Heart right ventricle (tissue), 16 donors: ENCODE data around the gene UBN1. TPM values are rescaled to one million over a fixed set of nuclear protein-coding genes. Genes with fewer than 3 reads are reported as not detected.

Experiments used
- ATAC-seq, 8 donors: fragments of 200-7000 bp; cut with Tn5 transposase; one replicate each; pipeline ENCODE4 v1.9.1; 2020; ENCODE audit warnings: mild to moderate bottlenecking in 8 of 8, moderate library complexity in 8 of 8, moderate number of reproducible peaks in 1 of 8
- DNase-seq, 2 donors: peaks; one replicate each; pipeline ENCODE4 v3.0.0-alpha.2; 2020
- H3K27ac ChIP-seq, 10 donors: fragments of 200-600 bp; sonication (generic) in 2 of 10; one replicate each; pipeline versions ENCODE4 v1.5.0 to v1.8.0; 2020 to 2022; ENCODE audit warnings: mild to moderate bottlenecking in 3 of 10
- H3K27me3 ChIP-seq, 7 donors: fragments of 200-600 bp; one replicate each; pipeline ENCODE4 v1.8.0; 2021 to 2022; ENCODE audit warnings: mild to moderate bottlenecking in 2 of 7
- H3K36me3 ChIP-seq, 9 donors: fragments of 200-600 bp; sonication (generic) in 1 of 9; one replicate each; pipeline versions ENCODE4 v1.5.0 to v1.8.0; 2020 to 2022; ENCODE audit warnings: mild to moderate bottlenecking in 2 of 9
- H3K4me1 ChIP-seq, 9 donors: fragments of 200-600 bp; sonication (generic) in 1 of 9; one replicate each; pipeline versions ENCODE4 v1.5.0 to v1.8.0; 2020 to 2022; ENCODE audit warnings: mild to moderate bottlenecking in 4 of 9
- H3K4me3 ChIP-seq, 10 donors: fragments of 200-600 bp; sonication (generic) in 2 of 10; one replicate each; pipeline versions ENCODE4 v1.5.0 to v1.8.0; 2020 to 2022; ENCODE audit warnings: mild to moderate bottlenecking in 7 of 10, moderate library complexity in 2 of 10
- H3K9me3 ChIP-seq, 11 donors: fragments of 200-600 bp in 10 of 11; sonication (generic) in 2 of 11; one replicate each; pipeline versions ENCODE4 v1.5.0 to v1.8.0; 2013 to 2022; ENCODE audit warnings: mild to moderate bottlenecking in 2 of 11, control low read depth in 1 of 11, moderate library complexity in 1 of 11
- WGBS, 2 donors: extraction: QIAGEN DNeasy Blood & Tissue Kit; methylation state at CpG; one replicate each; pipeline ENCODE4 v1.1.7; 2013; ENCODE audit warnings: inconsistent platforms in 1 of 2; 5-methylcytosine and 5-hydroxymethylcytosine counted together
- intact Hi-C, 10 donors: fragments of 100-400 bp; cut with DNase I; formaldehyde crosslinking; loops; one replicate each; pipeline versions ENCODE4 v1.11.1 to v1.14.2; 2022
- polyA plus RNA-seq, 2 donors: library from polyadenylated mRNA; stranded (reverse); fragments of 200-250 nt; gene quantifications; one replicate each; pipeline ENCODE4 v1.2.3, GENCODE V29; 2013
- total RNA-seq, 10 donors: library from RNA; stranded (reverse); fragmentation: NEBNext Ultra II Directional in 3 of 10; extraction: Animal tissue kit (Norgen Biotek cat#: 25700) in 3 of 10; gene quantifications; one replicate each; pipeline versions ENCODE4 v1.2.1 to v1.2.4, GENCODE V29; 2021 to 2023
- TF ChIP-seq, protein P1 (sequence below), 9 donors: fragments of 200-600 bp; sonication (generic) in 2 of 9; IDR thresholded peaks; one replicate each; pipeline versions ENCODE4 v1.5.0 to v1.8.0; 2021 to 2022; ENCODE audit warnings: antibody characterized with exemption in 9 of 9, mild to moderate bottlenecking in 5 of 9, moderate library complexity in 1 of 9
- donor health status: Arrhythmogenic right ventricular cardiomyopathy.
- donor health status: ischemic (EF 13 %, LVEDD 7.1; RV severe dilation, severe dysfunction).
- donor health status: healthy with polysubstance abuse.
- donor health status: DM: no; HTN: yes; CAD: no.
- donor health status: DM: no; HTN: no; CAD: no.
- donor health status: ischemic (EF 25% LVEDD 6.9; RV normal size, moderate dysfunction).
- donor health status: ischemic (EF 25% LVEDD 5.7; RV mildly dilated, moderate dysfunction).
- donor health status: healthy.
- donor health status: DM: yes; HTN: yes; CAD: no.
- donor health status: Ischemic cardiomyopathy.
- donor health status: ischemic (EF 35%, LVEDD 5.7; RV mildly dilated, moderate dysfunction).
- donor health status: nonischemic (EF 11% LVEDD 7.7; RV severe dilation, severe dysfunction).
- donor health status: DM: yes; HTN: yes; CAD: no.
- donor health status: PGD.
- donor health status: ischemic (EF 29% LVEDD 5.4; RV normal size, mild dysfunction).
- donor health status: nonischemic (EF 23%, LVEDD 6.1; RV moderate dilation, normal function).

UBN1 gene
- total and polyA plus RNA-seq, 12 donors: 11.3 to 56.9 (median 30.2) TPM

DNA sequence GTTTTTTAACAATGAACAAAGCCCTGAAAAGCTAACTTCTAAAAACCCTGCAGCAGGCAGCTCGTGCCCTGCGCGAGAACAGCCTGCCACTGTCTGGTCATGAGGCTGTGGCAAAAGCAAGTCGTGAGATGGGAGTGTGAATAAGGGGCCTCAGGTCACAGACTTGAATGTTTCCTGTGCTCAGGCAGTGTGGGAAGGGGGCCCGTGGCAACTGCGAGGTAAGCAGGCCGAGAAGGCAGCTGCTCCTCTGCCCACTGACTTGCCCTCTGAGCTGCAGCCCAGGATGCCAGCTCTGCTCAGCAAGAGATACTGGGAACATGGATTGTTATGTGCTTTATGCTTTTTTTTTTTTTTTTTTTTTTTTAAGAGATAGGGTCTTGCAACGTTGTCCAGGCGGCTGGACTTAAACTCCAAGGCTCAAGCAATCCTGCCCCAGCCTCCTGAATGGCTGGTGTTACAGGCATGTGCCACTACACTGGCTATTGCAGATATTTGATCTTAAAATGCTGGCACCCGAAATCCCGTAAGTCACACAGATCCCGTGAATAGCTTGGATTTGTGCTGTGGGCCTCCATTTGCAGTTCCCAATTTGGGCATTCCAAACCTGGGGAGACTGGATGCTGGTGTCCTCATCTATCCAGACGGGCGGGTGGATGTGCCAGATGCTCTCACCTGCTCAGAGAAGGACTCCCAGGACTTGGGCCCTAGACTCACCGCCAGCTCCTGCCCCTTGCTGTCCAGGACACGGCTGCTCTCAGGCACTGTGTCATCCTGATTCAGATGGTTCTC is 44.0 kb downstream of the UBN1 start:
- intact Hi-C loops: loop anchor here in 1 of 10 donors (5.0 kb wide), 1 partner anchor 46 kb away; the partner anchor contains the start of gene PPL
- Histone ChIP-seq H3K4me3 (no peak overlapping the region), H3K36me3 (peaks cover 0 to 38% (median 16%) of the 10 kb centered on the region in 9 donors), H3K27me3 (no peaks in the 10 kb centered on the region), H3K4me1 (peaks cover 8 to 20% (median 14%) of the 10 kb centered on the region in 9 donors), H3K27ac (no peak overlapping the region), H3K9me3 (no peaks in the 10 kb centered on the region)
- TF ChIP-seq, protein P1, sequence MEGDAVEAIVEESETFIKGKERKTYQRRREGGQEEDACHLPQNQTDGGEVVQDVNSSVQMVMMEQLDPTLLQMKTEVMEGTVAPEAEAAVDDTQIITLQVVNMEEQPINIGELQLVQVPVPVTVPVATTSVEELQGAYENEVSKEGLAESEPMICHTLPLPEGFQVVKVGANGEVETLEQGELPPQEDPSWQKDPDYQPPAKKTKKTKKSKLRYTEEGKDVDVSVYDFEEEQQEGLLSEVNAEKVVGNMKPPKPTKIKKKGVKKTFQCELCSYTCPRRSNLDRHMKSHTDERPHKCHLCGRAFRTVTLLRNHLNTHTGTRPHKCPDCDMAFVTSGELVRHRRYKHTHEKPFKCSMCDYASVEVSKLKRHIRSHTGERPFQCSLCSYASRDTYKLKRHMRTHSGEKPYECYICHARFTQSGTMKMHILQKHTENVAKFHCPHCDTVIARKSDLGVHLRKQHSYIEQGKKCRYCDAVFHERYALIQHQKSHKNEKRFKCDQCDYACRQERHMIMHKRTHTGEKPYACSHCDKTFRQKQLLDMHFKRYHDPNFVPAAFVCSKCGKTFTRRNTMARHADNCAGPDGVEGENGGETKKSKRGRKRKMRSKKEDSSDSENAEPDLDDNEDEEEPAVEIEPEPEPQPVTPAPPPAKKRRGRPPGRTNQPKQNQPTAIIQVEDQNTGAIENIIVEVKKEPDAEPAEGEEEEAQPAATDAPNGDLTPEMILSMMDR (IDR thresholded peaks at IDR 0.05): no peak
- DNase-seq (no peak), ATAC-seq (no peak)
- WGBS, 2 donors: 92 to 94% methylated on average over 16 of the region's 16 CpGs

DNA sequence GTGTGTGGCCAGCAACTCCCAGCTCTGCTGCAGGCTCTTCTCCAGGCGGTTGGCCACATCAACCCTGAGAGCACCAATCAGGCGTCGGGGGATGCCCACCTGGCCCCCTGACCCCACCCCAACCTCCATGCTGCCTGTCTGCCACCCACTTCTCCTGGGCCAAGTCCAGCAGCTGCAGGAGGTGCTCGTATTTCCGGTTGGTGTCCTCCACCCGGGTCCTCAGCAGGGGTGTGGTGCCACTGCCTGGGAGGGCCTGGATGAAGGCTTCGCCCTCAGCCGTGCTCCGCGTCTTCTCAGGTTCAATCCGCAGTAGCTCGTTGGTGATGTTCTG is 44.6 kb downstream of the UBN1 start:
- H3K4me1 ChIP-seq: peaks cover 8 to 20% (median 14%) of the 10 kb centered on the region in 9 donors
- TF ChIP-seq, protein P1 (IDR thresholded peaks at IDR 0.05): no peak
- no peaks in the 10 kb centered on the region for H3K27me3 ChIP-seq
- intact Hi-C loops: loop anchor here in 1 of 10 donors (5.0 kb wide), 1 partner anchor 45 kb away; the partner anchor contains the start of gene PPL
- H3K9me3 ChIP-seq: no peaks in the 10 kb centered on the region
- ATAC-seq (no peak), DNase-seq (no peak)
- H3K36me3 ChIP-seq: peaks cover 0 to 33% (median 11%) of the 10 kb centered on the region in 9 donors
- H3K27ac ChIP-seq: peak overlapping the region in 2 of 10 donors; percentile 42 to 53
- no peak overlapping the region for H3K4me3 ChIP-seq
- WGBS, 2 donors: 77% methylated on average over 12 of the region's 12 CpGs

DNA sequence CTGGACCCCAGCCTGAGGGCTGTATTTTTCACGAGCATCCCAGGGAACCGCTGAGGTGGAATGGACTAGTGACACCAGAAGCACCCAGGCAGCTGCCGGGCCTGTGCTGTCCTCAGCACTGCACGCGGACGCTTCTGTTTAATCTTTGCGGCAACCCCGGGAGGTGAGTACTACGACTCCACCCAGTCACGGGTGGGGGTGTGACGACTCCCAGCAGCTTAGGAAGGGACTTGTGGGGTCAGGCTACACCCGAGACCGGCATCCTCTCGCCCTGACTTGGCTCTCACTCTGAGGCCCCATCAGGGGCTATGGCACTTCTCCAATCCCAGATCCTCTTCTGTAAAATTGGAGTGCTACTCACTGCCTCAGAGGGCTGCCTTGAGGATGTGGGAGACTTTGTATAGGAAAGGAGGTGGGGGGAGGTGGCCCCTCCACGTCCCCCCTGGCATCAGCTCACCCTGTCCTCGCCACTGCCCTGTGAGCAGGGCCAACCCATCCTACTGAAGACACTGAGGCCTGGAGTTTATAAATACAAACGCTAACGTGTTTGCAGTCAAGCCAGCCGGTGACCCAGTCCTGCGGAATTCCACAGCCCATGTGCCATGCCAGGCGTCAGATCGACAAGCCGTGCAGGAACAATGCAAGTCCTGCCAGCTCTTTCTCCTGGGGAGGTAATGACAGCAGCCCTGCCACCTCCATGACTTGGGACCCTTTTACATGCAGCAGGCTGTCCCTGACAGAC is 45.3 kb downstream of the UBN1 start:
- intact Hi-C loops: loop anchor here in 1 of 10 donors (5.0 kb wide), 1 partner anchor 45 kb away; the partner anchor contains the start of gene PPL
- Histone ChIP-seq H3K4me1 (peaks cover 8 to 20% (median 14%) of the 10 kb centered on the region in 9 donors), H3K27ac (peak overlapping the region in 7 of 10 donors; percentile 17 to 64 (median 43)), H3K9me3 (no peaks in the 10 kb centered on the region), H3K27me3 (no peaks in the 10 kb centered on the region), H3K36me3 (peaks cover 0 to 26% (median 7%) of the 10 kb centered on the region in 9 donors), H3K4me3 (no peak overlapping the region)
- WGBS, 2 donors: 20 to 25% methylated on average over 23 of the region's 23 CpGs
- ATAC-seq (peak; percentile 41 to 84 (median 70)), DNase-seq (peak; percentile 40 to 42)
- TF ChIP-seq, protein P1 (IDR thresholded peaks at IDR 0.05): no peak
